Heart left ventricle (tissue), 13 donors: ENCODE results near the gene WHRN.

Experiments used
- CTCF ChIP-seq, 12 donors: fragments of 200-600 bp; sonication (generic) in 4 of 12; IDR thresholded peaks; one replicate each; pipeline versions ENCODE4 v1.5.0 to v1.8.0; 2018 to 2022; ENCODE audit warnings: antibody characterized with exemption in 12 of 12, mild to moderate bottlenecking in 5 of 12
- POLR2A ChIP-seq, 2 donors: fragments of 450-650 bp; IDR thresholded peaks; one replicate each; pipeline ENCODE4 v1.6.1; 2017; ENCODE audit warnings: antibody characterized with exemption in 2 of 2, mild to moderate bottlenecking in 2 of 2, moderate library complexity in 2 of 2
- donor health status: ischemic (EF 13 %, LVEDD 7.1; RV severe dilation, severe dysfunction).
- donor health status: DM: no; HTN: yes; CAD: no.
- donor health status: DM: no; HTN: no; CAD: no.
- donor health status: ischemic (EF 25% LVEDD 6.9; RV normal size, moderate dysfunction).
- donor health status: ischemic (EF 25% LVEDD 5.7; RV mildly dilated, moderate dysfunction).
- donor health status: ischemic (EF 35%, LVEDD 5.7; RV mildly dilated, moderate dysfunction).
- donor health status: nonischemic (EF 11% LVEDD 7.7; RV severe dilation, severe dysfunction).
- donor health status: DM: yes; HTN: yes; CAD: no.
- donor health status: PGD.
- donor health status: ischemic (EF 29% LVEDD 5.4; RV normal size, mild dysfunction).
- donor health status: nonischemic (EF 23%, LVEDD 6.1; RV moderate dilation, normal function).

GRCh38 chr9:114446672-114447450, 58.4 kb downstream of the WHRN start:
- TF ChIP-seq CTCF (IDR thresholded peaks at IDR 0.05) (no peak), POLR2A (IDR thresholded peaks at IDR 0.05) (no peak)
